GM12874 (cell line): ENCODE results near the gene LDAH.

Source experiments
- TF ChIP-seq, protein P1 (sequence below): IDR thresholded peaks from 2 replicates; pipeline ENCODE4 v1.5.1; 2011; ENCODE audit warnings: low read depth, mild to moderate bottlenecking, control low read depth, low read length, moderate library complexity; ENCODE audit not compliant: insufficient read depth

The LDAH gene

DNA sequence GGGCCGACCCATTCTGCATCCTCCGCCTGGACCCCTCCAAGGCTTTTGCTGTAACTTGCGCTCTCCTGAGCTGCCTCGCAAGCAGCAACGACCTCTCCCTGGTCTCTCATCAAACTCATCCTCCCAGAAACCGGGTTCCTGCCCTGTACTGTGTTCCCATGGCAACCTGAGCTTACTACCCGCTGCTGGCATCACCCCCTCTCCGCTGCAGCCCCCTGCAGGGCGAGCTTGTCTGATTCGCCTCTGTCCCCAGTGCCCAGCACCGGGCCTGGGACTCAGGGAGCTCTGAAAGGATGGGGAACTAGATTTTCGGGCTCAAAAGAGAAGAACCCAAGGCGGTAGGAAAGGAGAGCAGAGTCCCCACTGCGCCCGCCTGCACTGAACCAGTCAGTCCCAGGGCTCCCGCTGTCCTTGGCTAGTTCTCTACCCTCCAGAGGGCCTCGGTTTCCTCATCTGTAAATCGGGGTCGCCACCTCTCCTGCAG is 172.5 kb downstream of the LDAH start:
- TF ChIP-seq, protein P1, sequence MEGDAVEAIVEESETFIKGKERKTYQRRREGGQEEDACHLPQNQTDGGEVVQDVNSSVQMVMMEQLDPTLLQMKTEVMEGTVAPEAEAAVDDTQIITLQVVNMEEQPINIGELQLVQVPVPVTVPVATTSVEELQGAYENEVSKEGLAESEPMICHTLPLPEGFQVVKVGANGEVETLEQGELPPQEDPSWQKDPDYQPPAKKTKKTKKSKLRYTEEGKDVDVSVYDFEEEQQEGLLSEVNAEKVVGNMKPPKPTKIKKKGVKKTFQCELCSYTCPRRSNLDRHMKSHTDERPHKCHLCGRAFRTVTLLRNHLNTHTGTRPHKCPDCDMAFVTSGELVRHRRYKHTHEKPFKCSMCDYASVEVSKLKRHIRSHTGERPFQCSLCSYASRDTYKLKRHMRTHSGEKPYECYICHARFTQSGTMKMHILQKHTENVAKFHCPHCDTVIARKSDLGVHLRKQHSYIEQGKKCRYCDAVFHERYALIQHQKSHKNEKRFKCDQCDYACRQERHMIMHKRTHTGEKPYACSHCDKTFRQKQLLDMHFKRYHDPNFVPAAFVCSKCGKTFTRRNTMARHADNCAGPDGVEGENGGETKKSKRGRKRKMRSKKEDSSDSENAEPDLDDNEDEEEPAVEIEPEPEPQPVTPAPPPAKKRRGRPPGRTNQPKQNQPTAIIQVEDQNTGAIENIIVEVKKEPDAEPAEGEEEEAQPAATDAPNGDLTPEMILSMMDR, result no peak

DNA sequence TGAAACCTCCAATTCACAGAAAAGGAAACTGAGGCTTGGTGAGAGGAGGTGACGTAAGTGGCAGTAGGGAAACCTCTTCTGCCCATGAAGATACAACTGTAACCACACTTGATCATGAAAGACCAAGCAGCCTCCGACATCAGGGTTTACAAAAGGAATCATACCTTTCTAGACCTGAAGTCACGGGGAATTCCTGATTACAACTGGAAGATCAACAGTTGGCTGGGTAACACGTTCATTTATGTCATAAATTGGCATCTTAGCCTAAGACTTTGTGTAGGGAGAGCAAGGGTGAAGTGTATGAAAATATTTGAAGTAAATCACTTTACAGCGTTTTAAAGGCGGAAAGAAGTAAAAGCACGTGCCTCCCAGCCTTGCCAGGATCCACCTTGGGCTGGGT is 172.9 kb downstream of the LDAH start:
- TF ChIP-seq, protein P1, result no peak

DNA sequence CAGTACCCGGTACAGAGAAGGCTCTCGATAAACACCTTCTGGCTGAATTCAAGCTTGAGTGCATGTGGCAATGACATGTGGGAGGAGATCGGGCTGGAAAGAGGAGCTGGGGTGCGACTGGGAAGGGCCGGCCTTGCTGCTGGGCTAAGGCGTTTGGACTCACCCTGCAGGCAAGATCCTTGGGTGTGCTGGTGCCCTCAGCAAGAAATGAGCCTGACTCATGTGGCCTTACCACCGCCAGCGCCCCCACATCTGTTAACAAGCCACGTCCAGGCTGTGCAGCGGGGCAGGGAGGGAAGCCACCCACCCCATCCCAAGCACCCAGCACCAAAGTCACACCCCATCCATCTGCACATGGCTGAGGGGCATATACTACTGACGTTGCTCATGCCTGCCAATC is 173.3 kb downstream of the LDAH start:
- TF ChIP-seq, protein P1, result no peak

- TF ChIP-seq, protein P1, result no peak
Observed at GRCh38 chr2:20648831-20649230, 174.1 kb downstream of the LDAH start.

- TF ChIP-seq, protein P1, result no peak
Observed at GRCh38 chr2:20648206-20648605, 174.7 kb downstream of the LDAH start.

DNA sequence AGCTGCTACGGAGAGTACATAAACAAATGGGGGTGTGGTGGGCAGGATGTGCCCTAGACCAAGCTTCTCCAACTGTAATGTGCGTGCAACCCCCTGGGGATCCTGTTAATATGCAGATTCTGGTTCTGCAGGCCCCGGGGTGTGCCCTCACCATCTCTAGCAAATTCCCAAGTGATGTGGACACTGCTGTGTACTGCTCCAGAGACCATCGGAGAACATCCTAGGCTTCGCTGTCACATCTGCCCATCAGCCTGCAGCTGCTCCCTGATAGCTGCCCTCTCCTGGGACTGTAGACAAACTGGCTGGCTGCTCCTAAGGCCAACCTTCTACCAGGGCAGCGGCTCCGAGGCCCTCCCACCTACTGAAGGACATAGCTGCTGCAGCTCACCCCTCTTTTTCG is 175.2 kb downstream of the LDAH start:
- TF ChIP-seq, protein P1, result no peak

GRCh38 chr2:20647211-20647610 is 175.7 kb downstream of the LDAH start:
- TF ChIP-seq, protein P1, result no peak
